Loucy (cell line): ENCODE data around the gene ZFPL1.

ENCODE experiments used
- CTCF ChIP-seq: fragments of 200-600 bp; sonication (generic); conservative IDR thresholded peaks from 2 replicates; pipeline ENCODE4 v1.5.1; 2014; ENCODE audit warnings: mild to moderate bottlenecking, antibody characterized with exemption, low read length
- EZH2phosphoT487 ChIP-seq: fragments of 200-600 bp; IDR thresholded peaks from 2 replicates; pipeline ENCODE4 v1.6.1; 2018; ENCODE audit warnings: antibody characterized with exemption, mild to moderate bottlenecking, moderate library complexity, borderline replicate concordance

- TF ChIP-seq CTCF = no peak
- TF ChIP-seq EZH2phosphoT487 = no peak
Measured at GRCh38 chr11:65130631-65131416, 46.8 kb downstream of the ZFPL1 start.
